Measurements from ENCODE around the gene GALNT4. TPM values are rescaled to one million over a fixed set of nuclear protein-coding genes. Genes with fewer than 3 reads are reported as not detected.
A peak's percentile ranks its signal among the peaks of the same experiment; 100 is the strongest.

GALNT4 gene
- total and polyA plus RNA-seq, 10 donors, result 2.5 to 22.8 (median 13.5) TPM

DNA sequence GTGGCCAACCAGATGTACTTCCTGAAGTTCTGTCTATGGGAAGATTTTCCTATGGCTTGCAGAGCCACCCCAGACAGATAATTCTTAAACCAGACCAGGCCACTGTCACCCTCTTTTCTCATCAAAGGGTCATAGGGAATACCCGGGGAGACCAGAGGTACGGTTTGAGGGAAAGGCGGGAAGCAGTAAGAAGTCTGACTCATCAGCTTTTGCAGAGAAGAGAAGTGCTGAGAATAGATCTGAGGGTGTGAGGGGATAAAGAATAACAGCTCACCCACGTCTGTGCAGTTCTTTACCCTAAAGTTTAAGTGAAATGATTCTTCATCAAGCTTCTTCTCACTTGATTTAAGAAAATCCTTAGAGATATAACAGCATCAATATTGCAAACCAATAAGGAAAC is 22.5 kb upstream of the GALNT4 start:
- Histone ChIP-seq H3K27ac (no peak overlapping the region), H3K4me1 (peaks cover 0 to 30% (median 13%) of the 10 kb centered on the region in 6 donors), H3K9me3 (no peaks in the 10 kb centered on the region), H3K27me3 (replicated peaks in 1 of 7) (no peaks in the 10 kb centered on the region), H3K4me3 (no peak overlapping the region), H3K36me3 (no peaks in the 10 kb centered on the region)
- intact Hi-C loops (cut with DNase I; ENCODE audit: low total_unique reads), result loop anchor here (10.0 kb wide), 1 partner anchor 1408 kb away; the partner anchor contains the start of gene CCER1
- DNase-seq, result no peak
- no peak for TF ChIP-seq POLR2A (IDR thresholded peaks at IDR 0.05)
- no peak for TF ChIP-seq CTCF (IDR thresholded peaks at IDR 0.05 in 8 of 11, conservative IDR thresholded peaks at IDR 0.05 in 3 of 11)
- TF ChIP-seq POLR2AphosphoS5 (IDR thresholded peaks at IDR 0.05), result no peak
- 68 to 80% (median 72%) methylated on average over 4 of the region's 4 CpGs for WGBS, 5 donors

DNA sequence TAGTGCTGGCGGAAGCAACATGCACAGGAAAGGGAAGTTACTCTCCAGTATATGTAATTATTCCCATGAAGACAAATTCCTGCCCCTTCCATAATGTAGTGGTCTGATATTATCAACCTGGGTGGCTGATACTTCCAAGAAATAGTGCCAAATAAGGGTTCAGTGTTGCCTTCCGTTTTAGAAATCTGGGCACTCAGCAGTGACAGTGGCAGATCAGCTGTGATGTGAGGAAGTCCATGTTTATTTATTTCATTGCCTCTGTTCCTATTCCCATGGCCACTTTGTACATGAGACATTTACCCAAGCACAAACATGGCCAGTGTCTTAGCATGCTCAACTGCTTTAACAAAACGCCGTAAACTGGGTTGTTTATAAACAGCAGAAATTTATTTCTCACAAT is 21.6 kb upstream of the GALNT4 start:
- WGBS, 5 donors, result 75 to 87% (median 80%) methylated on average over 4 of the region's 4 CpGs
- intact Hi-C loops (cut with DNase I; ENCODE audit: low total_unique reads), result loop anchor here (10.0 kb wide), 1 partner anchor 1409 kb away; the partner anchor contains the start of gene CCER1
- H3K27ac ChIP-seq, result no peak overlapping the region

GRCh38 chr12:89544681-89545184 is 20.1 kb upstream of the GALNT4 start:
- Histone ChIP-seq H3K36me3 (no peaks in the 10 kb centered on the region), H3K27me3 (replicated peaks in 1 of 7) (no peaks in the 10 kb centered on the region), H3K4me3 (no peak overlapping the region), H3K27ac (peak overlapping the region in 2 of 8 donors; percentile 15 to 44), H3K4me1 (peaks cover 0 to 30% (median 13%) of the 10 kb centered on the region in 6 donors), H3K9me3 (no peaks in the 10 kb centered on the region)
- TF ChIP-seq POLR2A (IDR thresholded peaks at IDR 0.05) (no peak), CTCF (IDR thresholded peaks at IDR 0.05 in 8 of 11, conservative IDR thresholded peaks at IDR 0.05 in 3 of 11) (no peak), POLR2AphosphoS5 (IDR thresholded peaks at IDR 0.05) (peak in 1 of 3 donors; percentile 41)
- WGBS, 5 donors, result 28 to 43% (median 36%) methylated on average over 6 of the region's 6 CpGs
- peak; percentile 75 for DNase-seq
- intact Hi-C loops (cut with DNase I; ENCODE audit: low total_unique reads), result loop anchor here (5.0 to 10.0 kb wide), 3 partner anchors 558 to 1410 kb away; partner anchors contain the start of gene CCER1

More for the DNA sequence above, 21.6 kb upstream of the GALNT4 start:
- no peak for DNase-seq
- Histone ChIP-seq H3K4me1 (peaks cover 0 to 30% (median 13%) of the 10 kb centered on the region in 6 donors), H3K9me3 (no peaks in the 10 kb centered on the region), H3K27me3 (replicated peaks in 1 of 7) (no peaks in the 10 kb centered on the region), H3K4me3 (no peak overlapping the region), H3K36me3 (no peaks in the 10 kb centered on the region)
- no peak for TF ChIP-seq POLR2AphosphoS5 (IDR thresholded peaks at IDR 0.05)
- TF ChIP-seq CTCF (IDR thresholded peaks at IDR 0.05 in 8 of 11, conservative IDR thresholded peaks at IDR 0.05 in 3 of 11), result no peak

- Histone ChIP-seq H3K27me3 (replicated peaks in 1 of 7) (no peaks in the 10 kb centered on the region), H3K27ac (no peak overlapping the region), H3K4me3 (no peak overlapping the region), H3K4me1 (peaks cover 0 to 30% (median 13%) of the 10 kb centered on the region in 6 donors), H3K36me3 (no peaks in the 10 kb centered on the region), H3K9me3 (no peaks in the 10 kb centered on the region)
- 86 to 93% (median 90%) methylated on average over 1 of the region's 1 CpG for WGBS, 5 donors
- no peak for DNase-seq
- intact Hi-C loops (cut with DNase I; ENCODE audit: low total_unique reads), result loop anchor here (5.0 to 10.0 kb wide), 3 partner anchors 558 to 1411 kb away; partner anchors contain the start of gene CCER1
- no peak for TF ChIP-seq POLR2AphosphoS5 (IDR thresholded peaks at IDR 0.05)
- TF ChIP-seq POLR2A (IDR thresholded peaks at IDR 0.05), result no peak
- no peak for TF ChIP-seq CTCF (IDR thresholded peaks at IDR 0.05 in 8 of 11, conservative IDR thresholded peaks at IDR 0.05 in 3 of 11)
Measured at GRCh38 chr12:89544022-89544421, 19.4 kb upstream of the GALNT4 start.

Data from spleen (tissue), 11 donors.